ENCODE results near the gene HSP90AB1. TPM values are rescaled to one million over a fixed set of nuclear protein-coding genes. Genes with fewer than 3 reads are reported as not detected.

The HSP90AB1 gene
- total and polyA plus RNA-seq, 9 of the 15 experiments (the other 6 are each of a cell fraction or from before 2014, with no cell fraction given) = 1,780 to 3,358 (median 2,262) TPM

DNA sequence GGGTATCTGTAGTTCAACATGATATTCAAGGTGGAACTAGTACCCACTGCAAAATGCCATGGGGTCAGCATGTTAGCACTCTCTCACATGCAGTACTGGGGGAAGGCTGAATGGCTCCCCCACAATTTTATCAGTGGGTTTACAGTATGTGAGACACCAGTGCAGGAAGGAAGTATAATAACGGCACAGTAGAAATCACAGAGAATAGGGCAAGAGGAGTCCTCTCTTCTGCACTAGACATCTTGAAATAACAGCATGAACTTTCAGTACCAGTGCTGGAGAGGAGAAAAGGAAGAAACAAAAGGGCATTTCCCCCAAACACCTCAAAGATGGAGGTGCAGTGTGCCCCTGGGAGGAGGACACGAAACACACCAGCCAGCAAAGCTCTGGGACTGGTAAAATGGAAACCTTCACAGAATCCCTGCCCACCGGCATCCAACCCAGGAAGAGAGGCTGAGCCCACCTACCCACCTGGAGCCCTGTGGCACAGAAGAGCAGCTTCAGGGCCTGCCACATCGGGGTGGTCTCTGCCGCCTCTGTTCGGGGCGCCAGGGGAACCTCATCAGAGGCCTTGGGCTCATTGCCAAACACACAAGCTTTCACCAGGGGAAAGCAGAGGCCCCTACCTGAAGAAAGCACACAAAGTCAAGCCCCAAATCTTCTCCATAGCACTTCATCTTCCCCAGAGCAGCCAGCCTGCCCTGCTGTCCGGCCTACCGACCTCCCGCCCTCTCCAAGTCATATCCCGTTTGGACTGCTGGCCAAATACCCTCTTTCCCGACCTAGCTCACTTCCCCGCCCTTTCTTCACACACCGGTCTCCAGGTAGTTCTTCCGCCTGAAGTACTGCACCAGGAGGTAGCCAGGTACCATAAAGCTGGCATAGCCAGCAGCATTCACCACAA lies 9.2 kb downstream of the HSP90AB1 start (continued):
- TF ChIP-seq SRSF1 (IDR thresholded peaks at IDR 0.05; ENCODE audit: low read depth, low read length) = no peak
- TF ChIP-seq BDP1 (IDR thresholded peaks at IDR 0.05; ENCODE audit: insufficient read depth, insufficient read length) = no peak
- TF ChIP-seq ZNF140 (CRISPR knock-in tag; IDR thresholded peaks at IDR 0.05) = no peak

DNA sequence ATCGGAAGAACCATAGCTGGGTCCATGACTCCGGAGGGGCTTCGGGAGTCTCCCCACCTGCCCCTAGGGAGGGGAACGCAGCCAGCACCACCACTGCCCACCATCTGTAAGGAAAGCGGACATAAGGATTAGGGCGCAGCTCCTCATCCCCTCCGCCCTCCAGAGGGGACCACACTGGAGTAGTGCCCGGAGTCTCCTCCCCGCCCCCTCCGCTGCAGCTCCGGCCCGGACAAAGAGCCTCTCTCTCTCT lies 9.8 kb downstream of the HSP90AB1 start:
- H4K20me1 ChIP-seq (replicated peaks; ENCODE audit: control insufficient read depth, insufficient read depth, low read length) = peaks cover 46% of the 10 kb centered on the region
- H3K27me3 ChIP-seq (ENCODE audit: control insufficient read depth in 2 of 2, insufficient read depth in 2 of 2, low read length in 2 of 2) = no peaks in the 10 kb centered on the region
- CTCF ChIA-PET (ENCODE audit: low intra/inter-chr PET ratio) = interaction anchor here (1.3 kb wide), 1 partner anchor 482 kb away, joined by 3 read pairs; no protein-coding TSS in a partner anchor
- POLR2A ChIA-PET = interaction anchor here (0.5 to 3.2 kb wide), 25 partner anchors 11 to 1415 kb away, joined by 3 to 144 read pairs (median 3); partner anchors contain the start of genes HSP90AB1 and TMEM151B
- ATAC-seq = no peak
- no TSS peak for BruUV-seq (replicated peaks)
- no peak for FAIRE-seq
- intact Hi-C loops (cut with micrococcal nuclease) (no loop called here), in situ Hi-C loops (cut with MboI) (no loop called here)
- peak overlapping the region; percentile 87; the same call in 1 of the 2 replicates for H2AFZ ChIP-seq (ENCODE audit: low read depth, low read length)
- peaks cover 30% of the 10 kb centered on the region for H3K79me2 ChIP-seq (ENCODE audit: control insufficient read depth, insufficient read depth, low read length)
- peak overlapping the region; percentile 89 for H3K4me2 ChIP-seq (ENCODE audit: insufficient read depth, low read length)
- H3K9me1 ChIP-seq (ENCODE audit: control insufficient read depth, insufficient read depth, low read length) = peaks cover 19% of the 10 kb centered on the region
- H3K36me3 ChIP-seq (ENCODE audit: control insufficient read depth, insufficient read depth, low read length) = peaks cover 79% of the 10 kb centered on the region
- peak overlapping the region; percentile 81 for H3K4me3 ChIP-seq
- H3K4me1 ChIP-seq (replicated peaks in 1 of 2; ENCODE audit: control insufficient read depth in 2 of 2, insufficient read depth in 2 of 2, low read length in 2 of 2) = peaks cover 33 to 45% of the 10 kb centered on the region in 2 experiments; a peak in 4 of 5 replicates
- 1% methylated on average over 9 of the region's 12 CpGs for whole genome bisulfite sequencing (ENCODE audit: insufficient coverage, low coverage, missing lambda C conversion rate)
- peak overlapping the region; percentile 85 to 93 for H3K9ac ChIP-seq (ENCODE audit: insufficient read depth in 1 of 2, low read depth in 2 of 2, low read length in 2 of 2)
- no peak for DNase-seq (ENCODE audit: extremely low read depth in 1 of 4, low spot score in 3 of 4)
- no peaks in the 10 kb centered on the region for H3K9me3 ChIP-seq (replicated peaks; ENCODE audit: control insufficient read depth, insufficient read depth, low read depth, low read length)
- peak overlapping the region; percentile 93 for H3K27ac ChIP-seq (ENCODE audit: extremely low read depth, low read depth, low read length)
- TF ChIP-seq ZFPM2 (CRISPR knock-in tag; IDR thresholded peaks at IDR 0.05) (0 out of 2 replicates have a peak, but pooled peaks have one; percentile 73), JUN (IDR thresholded peaks at IDR 0.05; ENCODE audit: borderline replicate concordance, low read depth, low read length) (no peak), JUN (CRISPR knock-in tag; IDR thresholded peaks at IDR 0.05; ENCODE audit: borderline replicate concordance) (0 out of 2 replicates have a peak, but pooled peaks have one; percentile 19), XRCC5 (IDR thresholded peaks at IDR 0.05; ENCODE audit: low read depth, low read length) (0 out of 2 replicates have a peak, but pooled peaks have one; percentile 19), STAT5B (CRISPR knock-in tag; IDR thresholded peaks at IDR 0.05) (no peak), ZNF24 (IDR thresholded peaks at IDR 0.05) (peak; percentile 20; the same call in 1 of the 2 replicates), SMARCA4 (IDR thresholded peaks at IDR 0.05) (peak; percentile 46; the same call in 1 of the 2 replicates), RCOR1 (IDR thresholded peaks at IDR 0.05; ENCODE audit: borderline replicate concordance in 1 of 2, low read depth in 2 of 2, low read length in 2 of 2) (0 out of 4 replicates have a peak, but pooled peaks of 1 of the 2 experiments have one; percentile 39)
- TF ChIP-seq, protein P1, sequence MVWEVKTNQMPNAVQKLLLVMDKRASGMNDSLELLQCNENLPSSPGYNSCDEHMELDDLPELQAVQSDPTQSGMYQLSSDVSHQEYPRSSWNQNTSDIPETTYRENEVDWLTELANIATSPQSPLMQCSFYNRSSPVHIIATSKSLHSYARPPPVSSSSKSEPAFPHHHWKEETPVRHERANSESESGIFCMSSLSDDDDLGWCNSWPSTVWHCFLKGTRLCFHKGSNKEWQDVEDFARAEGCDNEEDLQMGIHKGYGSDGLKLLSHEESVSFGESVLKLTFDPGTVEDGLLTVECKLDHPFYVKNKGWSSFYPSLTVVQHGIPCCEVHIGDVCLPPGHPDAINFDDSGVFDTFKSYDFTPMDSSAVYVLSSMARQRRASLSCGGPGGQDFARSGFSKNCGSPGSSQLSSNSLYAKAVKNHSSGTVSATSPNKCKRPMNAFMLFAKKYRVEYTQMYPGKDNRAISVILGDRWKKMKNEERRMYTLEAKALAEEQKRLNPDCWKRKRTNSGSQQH (CRISPR knock-in tag; IDR thresholded peaks at IDR 0.05) = 0 out of 2 replicates have a peak, but pooled peaks have one; percentile 7
- TF ChIP-seq, protein P2, sequence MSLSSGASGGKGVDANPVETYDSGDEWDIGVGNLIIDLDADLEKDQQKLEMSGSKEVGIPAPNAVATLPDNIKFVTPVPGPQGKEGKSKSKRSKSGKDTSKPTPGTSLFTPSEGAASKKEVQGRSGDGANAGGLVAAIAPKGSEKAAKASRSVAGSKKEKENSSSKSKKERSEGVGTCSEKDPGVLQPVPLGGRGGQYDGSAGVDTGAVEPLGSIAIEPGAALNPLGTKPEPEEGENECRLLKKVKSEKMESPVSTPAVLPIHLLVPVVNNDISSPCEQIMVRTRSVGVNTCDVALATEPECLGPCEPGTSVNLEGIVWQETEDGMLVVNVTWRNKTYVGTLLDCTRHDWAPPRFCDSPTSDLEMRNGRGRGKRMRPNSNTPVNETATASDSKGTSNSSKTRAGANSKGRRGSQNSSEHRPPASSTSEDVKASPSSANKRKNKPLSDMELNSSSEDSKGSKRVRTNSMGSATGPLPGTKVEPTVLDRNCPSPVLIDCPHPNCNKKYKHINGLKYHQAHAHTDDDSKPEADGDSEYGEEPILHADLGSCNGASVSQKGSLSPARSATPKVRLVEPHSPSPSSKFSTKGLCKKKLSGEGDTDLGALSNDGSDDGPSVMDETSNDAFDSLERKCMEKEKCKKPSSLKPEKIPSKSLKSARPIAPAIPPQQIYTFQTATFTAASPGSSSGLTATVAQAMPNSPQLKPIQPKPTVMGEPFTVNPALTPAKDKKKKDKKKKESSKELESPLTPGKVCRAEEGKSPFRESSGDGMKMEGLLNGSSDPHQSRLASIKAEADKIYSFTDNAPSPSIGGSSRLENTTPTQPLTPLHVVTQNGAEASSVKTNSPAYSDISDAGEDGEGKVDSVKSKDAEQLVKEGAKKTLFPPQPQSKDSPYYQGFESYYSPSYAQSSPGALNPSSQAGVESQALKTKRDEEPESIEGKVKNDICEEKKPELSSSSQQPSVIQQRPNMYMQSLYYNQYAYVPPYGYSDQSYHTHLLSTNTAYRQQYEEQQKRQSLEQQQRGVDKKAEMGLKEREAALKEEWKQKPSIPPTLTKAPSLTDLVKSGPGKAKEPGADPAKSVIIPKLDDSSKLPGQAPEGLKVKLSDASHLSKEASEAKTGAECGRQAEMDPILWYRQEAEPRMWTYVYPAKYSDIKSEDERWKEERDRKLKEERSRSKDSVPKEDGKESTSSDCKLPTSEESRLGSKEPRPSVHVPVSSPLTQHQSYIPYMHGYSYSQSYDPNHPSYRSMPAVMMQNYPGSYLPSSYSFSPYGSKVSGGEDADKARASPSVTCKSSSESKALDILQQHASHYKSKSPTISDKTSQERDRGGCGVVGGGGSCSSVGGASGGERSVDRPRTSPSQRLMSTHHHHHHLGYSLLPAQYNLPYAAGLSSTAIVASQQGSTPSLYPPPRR (CRISPR knock-in tag; IDR thresholded peaks at IDR 0.05; ENCODE audit: borderline replicate concordance) = 0 out of 2 replicates have a peak, but pooled peaks have one; percentile 11
- TF ChIP-seq, protein P3, sequence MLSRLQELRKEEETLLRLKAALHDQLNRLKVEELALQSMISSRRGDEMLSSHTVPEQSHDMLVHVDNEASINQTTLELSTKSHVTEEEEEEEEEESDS (CRISPR knock-in tag; IDR thresholded peaks at IDR 0.05) = no peak

Data from K562 (cell line).